Keratinocyte (primary cell): ENCODE measurements around the gene TGM5.

Experiments
- CTCF ChIP-seq, 3 experiments: IDR thresholded peaks in 1 of 3; conservative IDR thresholded peaks in 1 of 3; optimal IDR thresholded peaks in 1 of 3; 2 replicates in 2 of 3; 3 replicates in 1 of 3; pipeline versions ENCODE3 to v1.5.1; 2011; ENCODE audit warnings: low read length in 3 of 3, mild to moderate bottlenecking in 3 of 3, moderate library complexity in 2 of 3, control low read depth in 1 of 3, inconsistent platforms in 1 of 3; ENCODE audit not compliant: insufficient read depth in 2 of 3; ENCODE audit errors: extremely low read depth in 1 of 3
- EZH2 ChIP-seq: IDR thresholded peaks from one replicate; pipeline ENCODE4 v1.6.1; 2012; ENCODE audit warnings: inconsistent platforms, mild to moderate bottlenecking, low read length, moderate library complexity

GRCh38 chr15:43283526-43283925 lies 16.8 kb upstream of the TGM5 start:
- TF ChIP-seq CTCF (optimal IDR thresholded peaks at IDR 0.05 in 1 of 3, IDR thresholded peaks at IDR 0.05 in 1 of 3, conservative IDR thresholded peaks at IDR 0.05 in 1 of 3; ENCODE audit: extremely low read depth in 1 of 3, insufficient read depth in 2 of 3, low read length in 3 of 3) = no peak
- TF ChIP-seq EZH2 = no peak
